ENCODE results near the gene CD2AP.

DNA sequence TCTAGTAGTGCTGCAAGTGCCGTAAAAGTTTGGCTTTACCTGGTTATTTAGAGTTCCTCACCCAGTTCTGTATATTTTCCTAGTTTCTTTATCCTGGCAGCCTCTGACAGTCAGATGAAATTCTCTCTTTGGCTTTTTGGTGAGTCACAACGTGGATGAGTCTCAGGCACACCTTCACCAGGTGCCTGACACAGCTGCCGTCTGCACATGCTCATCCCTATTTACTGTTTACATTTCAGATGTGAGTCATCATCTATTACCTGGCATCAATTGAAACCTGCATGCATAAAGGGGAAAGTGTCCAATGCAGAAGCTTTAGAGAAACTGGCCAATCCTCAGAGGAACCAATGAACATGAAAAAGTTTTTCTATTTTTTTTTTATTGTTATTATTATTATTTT, 187.5 kb downstream of the CD2AP start:
- TF ChIP-seq, protein P1, sequence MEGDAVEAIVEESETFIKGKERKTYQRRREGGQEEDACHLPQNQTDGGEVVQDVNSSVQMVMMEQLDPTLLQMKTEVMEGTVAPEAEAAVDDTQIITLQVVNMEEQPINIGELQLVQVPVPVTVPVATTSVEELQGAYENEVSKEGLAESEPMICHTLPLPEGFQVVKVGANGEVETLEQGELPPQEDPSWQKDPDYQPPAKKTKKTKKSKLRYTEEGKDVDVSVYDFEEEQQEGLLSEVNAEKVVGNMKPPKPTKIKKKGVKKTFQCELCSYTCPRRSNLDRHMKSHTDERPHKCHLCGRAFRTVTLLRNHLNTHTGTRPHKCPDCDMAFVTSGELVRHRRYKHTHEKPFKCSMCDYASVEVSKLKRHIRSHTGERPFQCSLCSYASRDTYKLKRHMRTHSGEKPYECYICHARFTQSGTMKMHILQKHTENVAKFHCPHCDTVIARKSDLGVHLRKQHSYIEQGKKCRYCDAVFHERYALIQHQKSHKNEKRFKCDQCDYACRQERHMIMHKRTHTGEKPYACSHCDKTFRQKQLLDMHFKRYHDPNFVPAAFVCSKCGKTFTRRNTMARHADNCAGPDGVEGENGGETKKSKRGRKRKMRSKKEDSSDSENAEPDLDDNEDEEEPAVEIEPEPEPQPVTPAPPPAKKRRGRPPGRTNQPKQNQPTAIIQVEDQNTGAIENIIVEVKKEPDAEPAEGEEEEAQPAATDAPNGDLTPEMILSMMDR (IDR thresholded peaks at IDR 0.05) = no peak
- TF ChIP-seq POLR2AphosphoS5 (IDR thresholded peaks at IDR 0.05; ENCODE audit: low read depth, low read length) = no peak
- TF ChIP-seq TCF7L2 (IDR thresholded peaks at IDR 0.05; ENCODE audit: low read depth, low read length) = no peak
- TF ChIP-seq, protein P2, sequence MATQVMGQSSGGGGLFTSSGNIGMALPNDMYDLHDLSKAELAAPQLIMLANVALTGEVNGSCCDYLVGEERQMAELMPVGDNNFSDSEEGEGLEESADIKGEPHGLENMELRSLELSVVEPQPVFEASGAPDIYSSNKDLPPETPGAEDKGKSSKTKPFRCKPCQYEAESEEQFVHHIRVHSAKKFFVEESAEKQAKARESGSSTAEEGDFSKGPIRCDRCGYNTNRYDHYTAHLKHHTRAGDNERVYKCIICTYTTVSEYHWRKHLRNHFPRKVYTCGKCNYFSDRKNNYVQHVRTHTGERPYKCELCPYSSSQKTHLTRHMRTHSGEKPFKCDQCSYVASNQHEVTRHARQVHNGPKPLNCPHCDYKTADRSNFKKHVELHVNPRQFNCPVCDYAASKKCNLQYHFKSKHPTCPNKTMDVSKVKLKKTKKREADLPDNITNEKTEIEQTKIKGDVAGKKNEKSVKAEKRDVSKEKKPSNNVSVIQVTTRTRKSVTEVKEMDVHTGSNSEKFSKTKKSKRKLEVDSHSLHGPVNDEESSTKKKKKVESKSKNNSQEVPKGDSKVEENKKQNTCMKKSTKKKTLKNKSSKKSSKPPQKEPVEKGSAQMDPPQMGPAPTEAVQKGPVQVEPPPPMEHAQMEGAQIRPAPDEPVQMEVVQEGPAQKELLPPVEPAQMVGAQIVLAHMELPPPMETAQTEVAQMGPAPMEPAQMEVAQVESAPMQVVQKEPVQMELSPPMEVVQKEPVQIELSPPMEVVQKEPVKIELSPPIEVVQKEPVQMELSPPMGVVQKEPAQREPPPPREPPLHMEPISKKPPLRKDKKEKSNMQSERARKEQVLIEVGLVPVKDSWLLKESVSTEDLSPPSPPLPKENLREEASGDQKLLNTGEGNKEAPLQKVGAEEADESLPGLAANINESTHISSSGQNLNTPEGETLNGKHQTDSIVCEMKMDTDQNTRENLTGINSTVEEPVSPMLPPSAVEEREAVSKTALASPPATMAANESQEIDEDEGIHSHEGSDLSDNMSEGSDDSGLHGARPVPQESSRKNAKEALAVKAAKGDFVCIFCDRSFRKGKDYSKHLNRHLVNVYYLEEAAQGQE (IDR thresholded peaks at IDR 0.05; ENCODE audit: insufficient read depth in 1 of 2, low read depth in 2 of 2, low read length in 1 of 2) = no peak

All from Panc1 (cell line).